COLO829 (cell line): ENCODE data around the gene PRRC2A.

Experiments used
- DNase-seq: peaks from one replicate; pipeline ENCODE4 v3.0.0; 2012; ENCODE audit warnings: low spot score

Gene PRRC2A

GRCh38 chr6:31620586-31621319 lies at the start of gene PRRC2A:
PRRC2A (plus strand) TSS chr6:31620715; CDS start chr6:31622790, 2,075 bp downstream.
- DNase-seq: peak; percentile 58

GRCh38 chr6:31572041-31572911 lies 48.2 kb upstream of the PRRC2A start, which contains the start of gene LTA:
LTA (plus strand) TSS chr6:31572289; CDS start chr6:31572743, 454 bp downstream.
- DNase-seq: no peak

- DNase-seq: no peak
These were observed 47.0 kb upstream of the PRRC2A start for GRCh38 chr6:31573239-31574105.

GRCh38 chr6:31574106-31575061 lies 46.1 kb upstream of the PRRC2A start:
- DNase-seq: no peak

GRCh38 chr6:31575335-31575901 lies 45.1 kb upstream of the PRRC2A start, which contains the start of gene TNF:
TNF (plus strand) TSS chr6:31575565; CDS start chr6:31575742, 177 bp downstream.
- DNase-seq: no peak

DNA sequence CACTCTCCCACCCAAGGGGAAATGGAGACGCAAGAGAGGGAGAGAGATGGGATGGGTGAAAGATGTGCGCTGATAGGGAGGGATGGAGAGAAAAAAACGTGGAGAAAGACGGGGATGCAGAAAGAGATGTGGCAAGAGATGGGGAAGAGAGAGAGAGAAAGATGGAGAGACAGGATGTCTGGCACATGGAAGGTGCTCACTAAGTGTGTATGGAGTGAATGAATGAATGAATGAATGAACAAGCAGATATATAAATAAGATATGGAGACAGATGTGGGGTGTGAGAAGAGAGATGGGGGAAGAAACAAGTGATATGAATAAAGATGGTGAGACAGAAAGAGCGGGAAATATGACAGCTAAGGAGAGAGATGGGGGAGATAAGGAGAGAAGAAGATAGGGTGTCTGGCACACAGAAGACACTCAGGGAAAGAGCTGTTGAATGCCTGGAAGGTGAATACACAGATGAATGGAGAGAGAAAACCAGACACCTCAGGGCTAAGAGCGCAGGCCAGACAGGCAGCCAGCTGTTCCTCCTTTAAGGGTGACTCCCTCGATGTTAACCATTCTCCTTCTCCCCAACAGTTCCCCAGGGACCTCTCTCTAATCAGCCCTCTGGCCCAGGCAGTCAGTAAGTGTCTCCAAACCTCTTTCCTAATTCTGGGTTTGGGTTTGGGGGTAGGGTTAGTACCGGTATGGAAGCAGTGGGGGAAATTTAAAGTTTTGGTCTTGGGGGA lies 44.4 kb upstream of the PRRC2A start:
- no peak for DNase-seq

DNA sequence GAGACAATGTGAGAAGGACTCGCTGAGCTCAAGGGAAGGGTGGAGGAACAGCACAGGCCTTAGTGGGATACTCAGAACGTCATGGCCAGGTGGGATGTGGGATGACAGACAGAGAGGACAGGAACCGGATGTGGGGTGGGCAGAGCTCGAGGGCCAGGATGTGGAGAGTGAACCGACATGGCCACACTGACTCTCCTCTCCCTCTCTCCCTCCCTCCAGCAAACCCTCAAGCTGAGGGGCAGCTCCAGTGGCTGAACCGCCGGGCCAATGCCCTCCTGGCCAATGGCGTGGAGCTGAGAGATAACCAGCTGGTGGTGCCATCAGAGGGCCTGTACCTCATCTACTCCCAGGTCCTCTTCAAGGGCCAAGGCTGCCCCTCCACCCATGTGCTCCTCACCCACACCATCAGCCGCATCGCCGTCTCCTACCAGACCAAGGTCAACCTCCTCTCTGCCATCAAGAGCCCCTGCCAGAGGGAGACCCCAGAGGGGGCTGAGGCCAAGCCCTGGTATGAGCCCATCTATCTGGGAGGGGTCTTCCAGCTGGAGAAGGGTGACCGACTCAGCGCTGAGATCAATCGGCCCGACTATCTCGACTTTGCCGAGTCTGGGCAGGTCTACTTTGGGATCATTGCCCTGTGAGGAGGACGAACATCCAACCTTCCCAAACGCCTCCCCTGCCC lies 43.5 kb upstream of the PRRC2A start:
- no peak for DNase-seq

GRCh38 chr6:31577579-31577966 lies 42.9 kb upstream of the PRRC2A start:
- DNase-seq: no peak

GRCh38 chr6:31578184-31579118 lies 42.1 kb upstream of the PRRC2A start:
- DNase-seq: no peak

GRCh38 chr6:31579119-31579505 lies 41.4 kb upstream of the PRRC2A start:
- no peak for DNase-seq

DNA sequence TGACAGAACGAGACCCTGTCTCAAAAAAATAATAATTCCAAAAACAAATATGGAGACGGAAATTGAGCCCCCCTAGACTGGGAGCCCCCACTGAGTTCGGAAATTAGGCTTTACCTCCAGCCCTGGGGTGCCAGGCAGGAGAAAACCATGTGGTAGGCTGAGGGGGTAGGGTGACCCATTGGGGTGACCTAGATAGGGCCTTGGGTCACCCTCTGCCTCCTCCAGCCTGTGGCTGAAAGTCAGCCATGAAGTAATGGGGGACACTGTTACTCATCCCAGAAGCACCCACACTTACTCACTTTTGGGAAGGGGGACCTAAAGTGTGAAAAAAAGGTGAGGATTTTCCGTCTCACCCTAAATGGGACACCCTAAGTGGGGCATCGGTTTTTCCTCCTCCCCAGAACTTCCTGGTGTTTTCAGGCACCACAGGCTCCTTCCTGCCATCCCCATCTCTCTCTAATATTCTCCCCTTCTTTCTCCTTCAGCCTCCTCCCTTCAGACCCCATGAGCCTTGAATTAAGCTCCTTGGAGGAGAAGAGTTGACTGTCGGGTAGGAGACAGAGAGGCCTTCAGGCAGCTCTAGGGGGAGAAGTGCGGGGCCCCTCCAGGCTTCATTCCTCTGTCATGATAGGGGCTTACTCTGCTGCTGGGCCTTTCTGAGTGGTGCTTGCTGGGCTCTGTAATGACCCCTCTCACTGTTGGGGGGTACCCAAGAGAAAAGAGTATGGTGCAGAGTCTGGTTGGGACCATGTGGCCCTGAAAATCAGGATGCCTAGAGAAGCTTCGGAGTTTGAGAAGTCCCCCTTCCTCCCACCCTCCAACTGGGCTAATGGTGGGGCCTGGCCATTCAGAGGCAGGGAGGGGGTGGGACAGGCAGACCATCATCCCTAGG lies 40.7 kb upstream of the PRRC2A start:
- no peak for DNase-seq

DNA sequence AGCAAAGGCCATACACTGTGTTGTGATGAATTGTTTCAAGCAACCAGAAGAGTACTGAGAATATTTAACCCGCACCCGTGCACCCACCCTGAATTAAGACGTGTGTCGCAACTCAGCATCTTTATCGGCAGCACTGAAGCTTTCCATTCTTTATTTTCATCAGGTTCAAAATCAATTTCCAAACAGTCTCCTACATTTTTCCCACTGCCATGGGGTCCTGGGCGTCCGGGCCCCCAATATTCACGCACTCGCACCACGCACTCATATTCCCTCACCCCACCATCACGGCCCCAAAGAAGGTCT lies 40.1 kb upstream of the PRRC2A start:
- DNase-seq: no peak

- peak; percentile 80 for DNase-seq
These were observed 39.6 kb upstream of the PRRC2A start for GRCh38 chr6:31580807-31581433.

- no peak for DNase-seq
These were observed 38.9 kb upstream of the PRRC2A start for GRCh38 chr6:31581434-31582229.

DNA sequence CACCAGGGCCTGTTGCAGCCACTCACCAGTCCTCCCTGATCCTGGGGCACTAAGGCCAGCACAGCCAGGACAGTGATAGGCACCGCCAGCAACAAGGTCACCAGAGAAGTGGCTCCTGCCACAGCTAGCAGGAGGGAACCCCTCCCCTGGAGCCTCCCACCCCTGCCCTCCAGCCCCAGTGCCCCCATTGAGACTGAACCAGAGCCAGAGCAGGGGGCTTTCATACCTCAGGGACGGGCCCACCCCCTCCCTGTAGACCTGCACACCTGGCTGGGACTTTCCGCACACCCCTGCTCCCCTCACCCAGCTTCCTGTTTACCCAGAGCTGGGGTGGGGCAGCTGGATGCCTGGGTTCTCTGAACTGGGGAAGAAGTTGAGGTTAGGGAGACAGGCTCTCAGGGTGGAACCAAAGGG lies 38.3 kb upstream of the PRRC2A start, which contains the start of gene LTB:
TSS of gene LTB (minus strand) at position 195 of the 414 bp plus-strand sequence. CDS start at position 188, 7 bp downstream.
- no peak for DNase-seq

GRCh38 chr6:31585491-31585890 lies 35.0 kb upstream of the PRRC2A start:
- no peak for DNase-seq
